SU-DHL-6 (cell line): ENCODE data around the gene ZBTB42.

Source experiments
- H2AFZ ChIP-seq: fragments of 200-600 bp; sonication (generic); 2 replicates; pipeline ENCODE4 v1.6.1; 2014; ENCODE audit warnings: low read depth, mild to moderate bottlenecking, moderate library complexity, mixed read lengths, antibody characterized with exemption, low read length; ENCODE audit not compliant: severe bottlenecking
- H3F3A ChIP-seq: fragments of 200-600 bp; shearing (Covaris generic); 2 replicates; pipeline ENCODE4 v1.6.0; 2016; ENCODE audit warnings: antibody characterized with exemption, mild to moderate bottlenecking; ENCODE audit not compliant: insufficient read depth
- H3K27ac ChIP-seq: fragments of 200-600 bp; sonication (generic); 2 replicates; pipeline ENCODE4 v1.5.1; 2016; ENCODE audit warnings: low read depth, mild to moderate bottlenecking, low read length, moderate library complexity, mixed read lengths
- H3K27me3 ChIP-seq: fragments of 200-600 bp; sonication (generic), shearing (Covaris generic); 2 replicates; pipeline ENCODE4 v1.6.0; 2014; ENCODE audit warnings: mild to moderate bottlenecking, low read length
- H3K36me3 ChIP-seq: fragments of 200-600 bp; sonication (generic); 2 replicates; pipeline ENCODE4 v1.6.1; 2014; ENCODE audit warnings: mild to moderate bottlenecking, low read length, mixed read lengths
- H3K4me2 ChIP-seq: fragments of 300-600, 200-600 bp; shearing (Covaris generic), sonication (generic); 2 replicates; pipeline ENCODE4 v1.6.0; 2014; ENCODE audit warnings: low read length, low read depth, mild to moderate bottlenecking; ENCODE audit not compliant: poor library complexity, severe bottlenecking
- H3K4me3 ChIP-seq: fragments of 200-600 bp; sonication (generic); 2 replicates; pipeline ENCODE4 v1.5.1; 2014; ENCODE audit warnings: antibody characterized with exemption, low read length, mild to moderate bottlenecking, mixed read lengths; ENCODE audit not compliant: insufficient read depth, poor library complexity, severe bottlenecking
- H3K79me2 ChIP-seq: fragments of 200-600 bp; sonication (generic); 2 replicates; pipeline ENCODE4 v1.6.1; 2014; ENCODE audit warnings: mild to moderate bottlenecking, low read length, moderate library complexity; ENCODE audit not compliant: insufficient read depth
- H3K9ac ChIP-seq: fragments of 200-600 bp; sonication (generic); 2 replicates; pipeline ENCODE4 v1.7.0; 2014; ENCODE audit warnings: mild to moderate bottlenecking, low read length
- H3K9me2 ChIP-seq: fragments of 200-600 bp; sonication (generic); replicated peaks from 2 replicates; pipeline ENCODE4 v1.6.1; 2014; ENCODE audit warnings: low read length; ENCODE audit not compliant: insufficient read depth
- H3K9me3 ChIP-seq: fragments of 200-600 bp; sonication (generic); 2 replicates; pipeline ENCODE4 v1.6.1; 2014; ENCODE audit warnings: low read length, mixed read lengths; ENCODE audit not compliant: insufficient read depth
- H4K20me1 ChIP-seq: fragments of 200-600 bp; sonication (generic); 2 replicates; pipeline ENCODE4 v1.6.1; 2014; ENCODE audit warnings: low read depth, mild to moderate bottlenecking, antibody characterized with exemption, low read length, moderate library complexity, mixed read lengths
- CTCF ChIP-seq: fragments of 200-600 bp; sonication (generic); IDR thresholded peaks from one replicate; pipeline ENCODE4 v1.5.1; 2017; ENCODE audit warnings: antibody characterized with exemption, mild to moderate bottlenecking, low read length, moderate library complexity; ENCODE audit not compliant: insufficient read depth, poor library complexity, severe bottlenecking
- EZH2phosphoT487 ChIP-seq: fragments of 200-600 bp; sonication (generic), shearing (Covaris generic); conservative IDR thresholded peaks from 2 replicates; pipeline ENCODE4 v1.6.1; 2018; ENCODE audit warnings: mild to moderate bottlenecking, antibody characterized with exemption, low read length, moderate library complexity, mixed read lengths

The ZBTB42 gene

GRCh38 chr14:104752735-104753527 is 48.0 kb upstream of the ZBTB42 start, which contains the start of gene SIVA1:
Gene SIVA1, plus strand, starts transcription at chr14:104753147. Its CDS starts 55 bp downstream, at chr14:104753202.
- Histone ChIP-seq H3K4me2 (peak within 1 kb of the TSS; percentile 94), H3K9me3 (no peaks in the 10 kb centered on the region), H3K4me3 (peak within 1 kb of the TSS; percentile 73)

DNA sequence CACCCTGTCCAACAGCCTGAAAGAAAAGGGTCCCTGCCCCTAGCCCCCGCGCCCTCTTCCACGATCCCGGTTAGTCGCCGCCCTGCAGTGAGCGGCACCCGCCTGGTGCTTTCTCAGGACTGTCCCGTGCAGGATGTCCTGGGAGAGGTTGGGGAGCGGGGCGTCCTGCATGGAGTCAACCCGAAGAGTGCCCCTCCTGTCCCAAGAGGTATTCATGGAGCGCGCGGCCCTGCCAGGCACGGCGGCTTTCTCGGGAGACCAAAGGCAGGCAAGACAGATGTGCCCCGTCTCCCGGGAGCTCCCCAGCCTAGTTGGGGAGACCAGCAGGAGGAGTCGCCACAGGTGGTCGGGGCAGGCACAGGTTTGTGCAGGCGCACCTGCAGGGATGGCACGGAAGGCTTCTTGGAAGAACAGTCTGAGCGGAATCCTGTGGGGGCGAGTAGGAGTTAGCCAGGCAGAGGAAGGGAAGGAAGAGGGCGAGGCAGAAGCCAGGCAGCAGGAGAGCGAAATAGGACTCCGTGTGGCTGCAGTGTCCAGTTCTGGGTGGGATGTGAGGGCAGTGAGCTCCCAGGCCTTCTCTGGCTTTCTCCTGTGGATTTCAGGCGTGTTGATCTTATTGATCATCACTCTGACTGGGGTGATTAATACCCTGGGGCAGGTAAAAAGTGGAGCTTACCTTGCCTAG is 47.2 kb upstream of the ZBTB42 start:
- H3K4me3 ChIP-seq = peak overlapping the region; percentile 73
- H3F3A ChIP-seq = no peaks in the 10 kb centered on the region
- H3K27ac ChIP-seq = 0 out of 2 replicates have a peak overlapping the region, but pooled peaks have one; percentile 22
- peak overlapping the region; percentile 23 for H2AFZ ChIP-seq
- no peaks in the 10 kb centered on the region; the same call in 1 of the 2 replicates for H4K20me1 ChIP-seq
- H3K9ac ChIP-seq = peak overlapping the region; percentile 95
- H3K9me2 ChIP-seq = no peaks in the 10 kb centered on the region
- TF ChIP-seq CTCF (no peak), EZH2phosphoT487 (no peak)
- H3K9me3 ChIP-seq = no peaks in the 10 kb centered on the region
- H3K27me3 ChIP-seq = no peaks in the 10 kb centered on the region
- peak overlapping the region; percentile 65 for H3K4me2 ChIP-seq
- H3K36me3 ChIP-seq = no peaks in the 10 kb centered on the region
- H3K79me2 ChIP-seq = peaks cover 32% of the 10 kb centered on the region

More at GRCh38 chr14:104752735-104753527, 48.0 kb upstream of the ZBTB42 start, which contains the start of gene SIVA1:
- Histone ChIP-seq H3K9me2 (no peaks in the 10 kb centered on the region), H3K36me3 (no peaks in the 10 kb centered on the region), H3K27me3 (no peaks in the 10 kb centered on the region), H4K20me1 (no peaks in the 10 kb centered on the region; the same call in 1 of the 2 replicates), H3F3A (no peaks in the 10 kb centered on the region), H3K79me2 (peaks cover 32% of the 10 kb centered on the region), H2AFZ (peak within 1 kb of the TSS; percentile 94), H3K9ac (peak within 1 kb of the TSS; percentile 95), H3K27ac (peak within 1 kb of the TSS; percentile 79)
- no peak for TF ChIP-seq CTCF
- TF ChIP-seq EZH2phosphoT487 = no peak

- no peaks in the 10 kb centered on the region for H3K36me3 ChIP-seq
- H3K27me3 ChIP-seq = no peaks in the 10 kb centered on the region
- no peak overlapping the region for H2AFZ ChIP-seq
- H3K9me2 ChIP-seq = no peaks in the 10 kb centered on the region
- TF ChIP-seq CTCF = no peak
- no peaks in the 10 kb centered on the region for H3F3A ChIP-seq
- H3K9me3 ChIP-seq = no peaks in the 10 kb centered on the region
- H3K27ac ChIP-seq = no peak overlapping the region
- no peaks in the 10 kb centered on the region; the same call in 1 of the 2 replicates for H4K20me1 ChIP-seq
- H3K4me2 ChIP-seq = peak overlapping the region; percentile 65
- H3K79me2 ChIP-seq = peaks cover 32% of the 10 kb centered on the region
- peak overlapping the region; percentile 73 for H3K4me3 ChIP-seq
- H3K9ac ChIP-seq = peak overlapping the region; percentile 95
These were observed 46.6 kb upstream of the ZBTB42 start for GRCh38 chr14:104754213-104754851.
